AML-193 (cell line): ENCODE data around the gene MAL.

Experiments used
- DNase-seq, 2 experiments: peaks; one replicate each; lab custom pipeline; 2025; lab: John Stamatoyannopoulos, UW

MAL gene

DNA sequence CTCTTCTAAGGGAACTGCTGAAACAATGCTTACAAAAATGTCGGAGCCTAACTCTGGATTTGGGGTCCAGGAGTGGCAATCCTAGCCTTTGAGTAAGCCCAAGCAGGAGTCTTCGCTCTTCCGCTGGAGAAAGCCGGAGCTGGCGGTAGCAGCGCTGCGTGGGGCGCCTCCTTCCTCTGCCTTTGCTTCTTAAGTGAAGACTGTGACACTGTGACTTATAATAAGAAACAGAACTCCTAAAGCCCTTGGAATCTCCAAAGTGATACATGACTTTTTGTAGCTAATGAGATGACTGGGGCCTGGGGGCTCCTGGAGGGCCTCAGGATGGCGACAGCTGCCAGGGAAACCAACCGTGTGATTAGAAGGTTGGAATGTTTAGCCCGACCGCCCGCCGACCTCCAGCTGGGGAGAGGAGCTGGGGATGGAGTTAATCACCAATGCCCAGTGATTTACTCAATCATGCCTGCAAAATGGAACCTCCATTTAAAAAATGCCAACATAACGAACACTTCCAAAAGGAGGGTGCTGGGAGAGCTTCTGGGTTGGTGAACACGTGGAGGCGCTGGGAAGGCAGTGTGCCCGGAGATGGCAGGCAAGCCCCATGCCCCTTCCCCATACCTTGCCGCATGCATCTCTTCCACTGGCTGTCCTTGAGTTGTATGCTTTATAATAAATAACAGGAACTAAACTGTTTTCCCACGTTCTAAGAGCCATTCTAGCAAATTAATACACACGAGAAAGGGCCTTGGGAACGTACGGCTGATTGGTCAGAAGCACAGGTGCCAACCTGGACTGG lies 29.0 kb upstream of the MAL start:
- DNase-seq = no peak

GRCh38 chr2:94997981-94998930 lies 27.3 kb upstream of the MAL start:
- DNase-seq = no peak

DNA sequence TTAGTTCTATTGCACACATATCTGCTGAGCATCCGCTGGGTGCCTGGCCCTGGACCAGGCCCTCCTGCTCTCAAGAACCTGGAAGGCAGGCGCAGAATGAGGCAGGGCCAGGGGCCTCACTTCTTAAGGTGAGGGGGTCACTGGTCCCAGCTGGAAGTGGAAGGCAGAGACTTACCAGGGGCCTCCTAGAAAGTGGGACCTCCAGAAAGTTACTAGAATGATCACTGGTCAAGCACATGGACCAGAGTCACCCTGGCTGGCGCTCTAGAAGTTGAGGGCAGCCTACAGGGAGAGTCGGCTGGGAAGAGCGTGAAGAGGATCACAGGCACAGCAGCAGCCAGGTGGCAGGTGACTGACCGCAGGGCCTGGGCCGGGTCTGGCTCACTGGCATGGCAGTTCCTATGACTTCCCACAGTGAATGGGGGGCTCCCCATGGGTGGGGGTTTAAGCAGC lies 26.1 kb upstream of the MAL start:
- no peak for DNase-seq

DNA sequence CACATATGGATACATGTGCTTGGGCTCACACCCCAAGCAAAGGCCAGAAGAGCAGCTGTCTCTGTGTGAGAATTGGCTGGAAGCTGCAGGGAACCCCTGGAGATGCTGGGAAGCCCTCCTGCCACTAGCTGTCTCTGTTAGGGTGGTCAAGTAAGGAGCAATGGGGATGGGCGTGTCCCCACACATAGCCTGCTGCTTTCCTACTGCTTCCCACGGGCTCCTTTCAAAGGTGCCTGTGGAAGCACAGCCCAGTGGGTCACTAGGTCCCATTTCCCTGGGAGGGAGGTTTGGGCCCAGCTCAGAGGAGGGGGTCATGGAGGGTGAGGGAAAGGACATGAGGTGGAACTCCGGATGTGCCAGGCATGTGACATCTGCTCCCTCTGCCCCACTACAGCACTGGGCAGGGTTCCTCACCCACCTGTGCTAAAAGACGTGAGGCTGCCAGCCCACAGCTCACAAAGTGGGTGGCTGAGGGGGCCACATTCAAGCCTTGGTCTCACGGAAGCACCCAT lies 24.4 kb upstream of the MAL start:
- DNase-seq = no peak

GRCh38 chr2:95001701-95002100 lies 23.8 kb upstream of the MAL start:
- no peak for DNase-seq

GRCh38 chr2:95002498-95002897 lies 23.0 kb upstream of the MAL start:
- no peak for DNase-seq

DNA sequence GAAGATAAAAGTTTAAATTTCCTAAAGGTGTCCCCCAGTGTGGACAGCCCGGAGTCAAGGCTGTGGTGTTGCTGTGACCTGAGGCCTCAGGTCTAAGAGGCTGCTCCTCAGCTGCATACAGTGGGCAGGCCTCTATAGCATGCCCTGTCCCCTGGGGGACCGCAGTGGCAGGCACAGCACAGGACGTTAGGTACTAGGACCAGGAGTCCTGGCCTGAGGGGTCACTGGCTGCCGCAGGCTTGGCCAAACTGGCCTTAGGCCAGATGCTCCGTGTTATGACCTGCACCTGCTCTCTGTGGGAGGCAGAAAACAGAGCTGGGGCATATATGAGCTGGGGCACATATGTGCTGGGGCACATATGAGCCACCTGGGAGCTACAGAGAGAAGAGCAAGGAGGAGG lies 21.2 kb upstream of the MAL start:
- no peak for DNase-seq

DNA sequence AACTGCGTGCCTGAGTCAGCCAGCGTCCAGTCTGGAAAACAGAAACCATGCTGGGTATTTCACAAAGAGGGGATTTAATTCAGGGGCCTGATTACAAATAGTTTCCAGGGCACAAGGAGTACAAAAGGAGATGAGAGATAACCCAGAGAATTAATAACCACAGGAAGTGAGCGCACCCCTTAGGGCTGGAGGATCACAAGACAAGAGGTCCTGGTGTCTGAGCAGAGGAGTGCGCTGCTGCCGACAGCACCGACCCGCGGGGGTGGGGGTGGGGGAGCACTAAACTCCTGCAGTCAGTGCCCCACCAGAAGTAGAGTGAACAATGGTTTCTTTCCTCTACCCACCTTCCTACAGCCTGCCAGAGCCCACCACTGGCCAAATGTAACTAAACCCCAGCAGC lies 20.8 kb upstream of the MAL start:
- no peak for DNase-seq

DNA sequence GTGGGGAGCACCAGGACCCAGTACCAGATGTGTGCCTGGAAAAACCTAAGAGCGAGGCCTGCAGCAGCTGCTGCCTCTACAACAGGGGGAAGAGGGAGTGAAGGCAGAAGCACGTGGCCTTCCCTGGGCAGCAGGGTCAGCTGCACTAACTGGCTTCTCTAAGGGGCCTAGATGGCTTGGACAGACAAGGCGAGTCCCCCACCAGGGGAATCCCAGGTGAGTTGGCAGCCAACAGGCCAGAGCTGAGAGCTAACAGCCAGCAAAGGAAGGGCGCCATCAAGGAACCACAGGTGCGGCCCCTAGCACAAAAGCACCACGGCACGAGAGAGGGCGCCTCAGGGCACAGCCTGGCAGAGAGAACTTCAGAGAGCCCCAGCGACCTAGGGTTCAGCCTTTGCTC lies 19.8 kb upstream of the MAL start:
- DNase-seq = no peak

GRCh38 chr2:95006588-95006987 lies 18.9 kb upstream of the MAL start:
- no peak for DNase-seq

DNA sequence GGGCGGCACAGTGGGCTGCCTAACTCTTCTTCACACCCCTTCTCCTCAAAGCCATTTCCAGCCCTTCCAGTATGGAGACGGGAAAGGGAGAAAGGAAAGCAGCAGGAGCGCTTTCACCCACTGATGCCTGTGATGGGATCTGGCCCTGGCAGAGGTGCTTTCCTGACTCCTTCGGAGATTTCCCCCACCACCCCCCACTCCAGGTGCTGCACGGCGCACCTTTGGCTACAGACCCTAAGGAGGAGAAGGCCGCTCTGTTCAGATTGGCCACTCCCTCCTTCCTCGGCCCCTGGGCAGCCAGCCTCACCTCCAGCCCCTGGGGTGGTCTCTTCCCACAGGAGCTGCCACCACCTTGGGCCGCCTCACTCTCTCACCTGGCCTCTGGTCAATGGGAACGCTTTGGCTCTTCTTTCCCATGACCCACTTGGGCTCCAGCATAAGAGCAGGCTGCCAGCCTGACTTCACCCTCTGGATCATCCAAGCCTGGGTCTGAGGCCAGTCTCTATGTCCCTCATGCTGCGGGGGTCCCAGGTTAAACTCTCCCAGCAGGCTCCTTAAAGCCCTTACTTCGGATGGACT lies 18.4 kb upstream of the MAL start:
- no peak for DNase-seq

DNA sequence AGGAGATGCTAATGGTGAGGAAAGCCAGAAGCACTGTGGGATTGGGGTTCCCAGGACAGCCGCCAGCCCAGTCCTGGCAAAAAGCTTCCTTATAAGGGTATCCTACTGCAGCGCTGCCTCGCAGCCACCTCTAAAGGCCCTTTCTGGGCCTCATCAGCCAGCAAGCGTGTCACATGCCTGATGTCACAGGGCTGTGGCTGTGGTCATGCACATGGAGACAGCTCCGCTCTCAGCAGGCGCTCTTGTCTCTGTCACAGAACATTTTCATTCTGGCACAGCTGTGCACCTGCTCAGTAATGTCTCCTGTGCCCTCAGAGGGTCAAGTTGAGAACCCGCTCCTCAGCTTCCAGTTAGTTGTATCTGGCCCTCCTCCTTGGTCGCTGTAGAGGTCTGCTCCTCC lies 17.7 kb upstream of the MAL start:
- no peak for DNase-seq

DNA sequence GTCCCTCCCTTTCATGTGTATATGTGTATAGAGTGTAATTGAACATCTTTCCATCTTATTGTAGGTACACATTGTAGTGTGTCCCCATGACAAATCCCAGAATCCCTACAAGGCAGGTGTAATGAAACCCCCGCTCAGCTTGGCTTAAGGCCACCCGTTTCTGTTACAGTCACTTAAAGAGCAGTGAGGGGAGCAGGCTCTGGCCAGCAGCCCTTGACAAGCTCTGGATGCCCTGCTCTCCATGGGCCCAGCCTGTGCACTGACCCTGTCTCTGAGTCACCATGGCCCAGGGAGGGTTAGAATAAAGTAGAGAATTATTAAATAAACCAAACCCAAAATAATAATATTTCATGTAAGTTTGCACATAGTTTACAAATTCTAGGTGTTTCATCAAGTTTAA lies 17.2 kb upstream of the MAL start:
- DNase-seq = no peak

DNA sequence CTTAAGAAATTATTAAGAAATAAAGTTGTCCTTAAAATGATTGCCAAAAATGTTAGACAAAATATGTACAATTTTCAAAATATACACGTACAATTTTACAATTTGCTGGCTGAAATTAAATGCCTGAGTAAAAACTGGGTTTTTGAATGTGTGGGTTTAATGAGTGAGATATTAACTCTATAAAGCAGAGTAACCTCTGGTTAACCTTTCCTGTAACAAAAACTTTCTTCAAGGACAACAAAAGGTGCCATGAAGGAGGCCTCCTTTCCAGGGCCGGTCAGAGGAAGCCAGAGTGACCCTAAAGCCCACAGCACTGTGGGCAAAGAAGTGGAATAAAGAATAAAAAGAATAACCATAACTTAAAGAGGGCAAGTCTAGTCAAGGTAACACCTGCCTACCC lies 16.5 kb upstream of the MAL start:
- DNase-seq = no peak

- no peak for DNase-seq
Observed at GRCh38 chr2:95009412-95009811, 16.1 kb upstream of the MAL start.

DNA sequence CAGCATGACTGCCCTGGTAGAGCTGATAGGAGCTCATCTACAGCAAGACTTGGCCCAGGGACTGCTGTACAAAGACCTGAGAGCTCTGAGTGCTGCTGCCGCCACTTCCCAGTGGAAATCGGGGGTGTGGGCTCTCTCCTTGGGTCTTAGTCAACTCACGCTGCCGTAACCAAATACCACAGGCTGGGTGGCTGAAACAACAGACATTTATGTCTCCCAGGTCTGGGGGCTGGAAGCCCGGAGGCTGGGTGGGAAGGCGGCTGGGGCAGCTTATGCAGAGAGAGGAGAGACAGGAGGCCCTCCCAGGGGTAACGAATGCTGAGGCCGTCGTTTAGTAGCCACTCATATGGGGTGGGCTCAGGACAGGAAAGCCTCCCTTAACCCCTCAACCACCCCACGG lies 15.4 kb upstream of the MAL start:
- DNase-seq = no peak

- no peak for DNase-seq
Observed at GRCh38 chr2:95010718-95011117, 14.8 kb upstream of the MAL start.

DNA sequence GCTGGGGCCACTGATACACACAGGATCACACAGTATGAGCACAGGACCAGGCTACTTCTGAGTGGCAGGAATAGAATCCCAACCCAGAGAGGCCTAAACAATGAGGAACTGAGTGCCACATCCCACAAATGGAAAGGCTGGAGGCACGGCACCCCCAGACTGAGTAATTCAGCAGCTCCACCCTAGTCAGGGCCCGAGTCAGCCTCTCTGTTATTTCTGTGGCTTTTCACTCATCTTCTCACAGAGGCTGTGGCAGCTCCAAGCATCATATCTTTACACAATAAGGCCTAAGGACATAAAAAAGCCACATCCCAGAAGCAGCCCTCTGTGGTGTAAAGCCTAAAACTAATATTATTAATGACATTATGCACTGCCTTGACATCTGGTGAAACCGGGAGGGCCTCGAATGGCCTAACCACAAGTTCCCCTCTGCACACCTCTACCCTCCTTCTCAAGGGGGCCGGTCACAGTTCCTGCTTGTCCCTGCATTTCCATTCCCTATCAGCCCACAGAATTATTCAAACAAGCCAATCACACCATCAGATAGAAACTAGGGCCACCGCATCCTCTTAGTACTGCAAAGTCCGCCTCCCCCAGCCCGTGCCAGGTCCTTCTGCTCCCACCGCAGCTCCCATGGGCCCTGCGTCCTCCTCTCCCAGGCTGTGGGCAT lies 12.5 kb upstream of the MAL start:
- no peak for DNase-seq

DNA sequence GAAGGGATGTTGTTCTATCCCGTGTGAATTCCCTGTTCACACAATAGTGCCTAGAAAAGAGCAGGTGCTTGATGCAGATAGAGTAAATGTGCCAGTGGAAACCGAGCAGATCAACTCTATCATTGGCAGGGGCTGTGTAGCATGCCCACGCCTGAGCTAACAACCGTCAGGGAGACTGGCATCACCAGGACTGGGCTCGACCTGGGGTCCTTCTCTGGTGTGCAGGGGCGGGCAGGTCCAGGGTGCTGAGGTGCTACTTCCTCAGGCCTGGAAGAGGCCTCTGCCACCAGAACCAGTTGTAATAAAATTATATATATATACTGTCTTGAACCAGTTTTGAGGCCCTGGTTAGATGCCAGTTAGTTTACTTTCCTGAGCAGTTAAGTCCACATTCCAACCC lies 11.8 kb upstream of the MAL start:
- DNase-seq = no peak

- no peak for DNase-seq
Observed at GRCh38 chr2:95014126-95014708, 11.3 kb upstream of the MAL start.

DNA sequence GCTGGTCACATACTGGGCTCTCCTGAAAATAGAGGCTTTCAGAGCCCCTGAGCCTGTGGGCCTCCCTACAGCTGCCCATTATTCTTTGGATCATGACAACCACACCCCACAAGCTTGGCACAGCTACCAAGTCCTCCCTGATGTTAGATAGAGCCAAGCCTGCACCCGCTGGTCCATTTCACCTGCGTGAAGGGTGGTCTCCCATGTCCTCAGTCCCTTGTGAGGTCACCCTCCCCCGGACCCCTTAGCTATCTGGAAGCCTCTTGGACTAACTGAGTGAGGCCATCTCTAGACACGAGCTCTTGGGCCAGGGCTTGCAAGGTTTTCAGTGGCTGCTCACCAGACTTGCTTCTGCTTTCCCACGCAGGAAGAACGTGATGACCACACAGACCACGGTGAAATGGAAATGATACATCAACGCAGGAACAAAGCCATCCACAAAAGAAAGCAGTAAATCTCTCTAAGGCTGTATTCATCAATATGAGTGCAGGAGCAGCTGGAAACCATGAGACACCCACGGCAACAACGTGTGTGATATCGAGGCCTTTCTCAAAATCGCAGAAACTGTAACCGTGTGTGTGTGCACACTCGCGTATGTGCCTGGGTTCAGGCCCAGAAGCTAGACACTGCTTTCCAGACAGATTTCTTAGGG lies 10.1 kb upstream of the MAL start:
- DNase-seq = no peak
